Ovary (tissue), 3 donors: ENCODE data around the gene SUPT4H1.

Experiments used
- CTCF ChIP-seq, 3 donors: fragments of 450-650 bp in 2 of 3; fragments of 200-600 bp in 1 of 3; IDR thresholded peaks; one replicate each; pipeline versions ENCODE4 v1.5.1 to v1.8.0; 2016 to 2022; ENCODE audit warnings: antibody characterized with exemption in 3 of 3, mild to moderate bottlenecking in 1 of 3
- POLR2A ChIP-seq: fragments of 450-650 bp; IDR thresholded peaks from one replicate; pipeline ENCODE4 v1.6.1; 2017; ENCODE audit warnings: antibody characterized with exemption, mild to moderate bottlenecking, moderate library complexity
- donor health status: DM: no; HTN: no; CAD: no.

- TF ChIP-seq CTCF (IDR thresholded peaks at IDR 0.05) (no peak), POLR2A (no peak)
Measured at GRCh38 chr17:58384897-58385296, 32.9 kb upstream of the SUPT4H1 start.
